Esophagus (tissue), 2 donors: ENCODE results near the gene DDR1. TPM values are rescaled to one million over a fixed set of nuclear protein-coding genes. Genes with fewer than 3 reads are reported as not detected.
"Not testable (repeated sequence)": the region's sequence is repeated elsewhere in the genome, so short reads cannot be mapped to it uniquely, and the experiment has no call there.

Experiments used
- H3K27ac ChIP-seq, 2 donors: one replicate each; pipeline ENCODE4 v1.5.1; 2013; ENCODE audit warnings: low read depth in 2 of 2, mild to moderate bottlenecking in 2 of 2, inconsistent platforms in 1 of 2, low read length in 1 of 2, moderate library complexity in 1 of 2
- H3K27me3 ChIP-seq, 2 donors: one replicate each; pipeline ENCODE4 v1.6.1; 2013; ENCODE audit warnings: low read length in 2 of 2, control low read depth in 1 of 2, mild to moderate bottlenecking in 1 of 2; ENCODE audit not compliant: insufficient read depth in 2 of 2, control insufficient read depth in 1 of 2
- H3K36me3 ChIP-seq, 2 donors: one replicate each; pipeline ENCODE4 v1.6.1; 2013; ENCODE audit warnings: low read length in 1 of 2; ENCODE audit not compliant: control insufficient read depth in 2 of 2, insufficient read depth in 2 of 2
- H3K4me1 ChIP-seq, 2 donors: one replicate each; pipeline ENCODE4 v1.6.1; 2013; ENCODE audit warnings: low read length in 1 of 2; ENCODE audit not compliant: control insufficient read depth in 2 of 2, insufficient read depth in 2 of 2
- H3K4me3 ChIP-seq, 2 donors: one replicate each; pipeline ENCODE4 v1.5.1; 2013; ENCODE audit warnings: low read length in 2 of 2, mild to moderate bottlenecking in 2 of 2, low read depth in 1 of 2, moderate library complexity in 1 of 2
- H3K9me3 ChIP-seq, 2 donors: one replicate each; pipeline ENCODE4 v1.6.1; 2013; ENCODE audit warnings: mild to moderate bottlenecking in 2 of 2, low read depth in 1 of 2, low read length in 1 of 2, moderate library complexity in 1 of 2; ENCODE audit not compliant: control insufficient read depth in 2 of 2, insufficient read depth in 1 of 2
- WGBS, 2 donors: extraction: QIAGEN DNeasy Blood & Tissue Kit; methylation state at CpG; one replicate each; pipeline ENCODE4 v1.1.7; 2013; 5-methylcytosine and 5-hydroxymethylcytosine counted together
- polyA plus RNA-seq, 2 donors: library from polyadenylated mRNA; stranded (reverse); fragments of 200-250 nt; gene quantifications; one replicate each; pipeline ENCODE4 v1.2.3, GENCODE V29; 2013
- donor health status: healthy with polysubstance abuse.
- donor health status: Bipolar disorder and iron deficiency.

Gene DDR1
- polyA plus RNA-seq, 2 donors, result 102 to 136 TPM

GRCh38 chr6:30910473-30910872, 26.2 kb downstream of the DDR1 start:
- H3K27ac ChIP-seq, H3K4me3 ChIP-seq, H3K9me3 ChIP-seq, H3K27me3 ChIP-seq, H3K4me1 ChIP-seq, H3K36me3 ChIP-seq: not testable (repeated sequence)
- 91 to 92% methylated on average over 12 of the region's 12 CpGs for WGBS, 2 donors

DNA sequence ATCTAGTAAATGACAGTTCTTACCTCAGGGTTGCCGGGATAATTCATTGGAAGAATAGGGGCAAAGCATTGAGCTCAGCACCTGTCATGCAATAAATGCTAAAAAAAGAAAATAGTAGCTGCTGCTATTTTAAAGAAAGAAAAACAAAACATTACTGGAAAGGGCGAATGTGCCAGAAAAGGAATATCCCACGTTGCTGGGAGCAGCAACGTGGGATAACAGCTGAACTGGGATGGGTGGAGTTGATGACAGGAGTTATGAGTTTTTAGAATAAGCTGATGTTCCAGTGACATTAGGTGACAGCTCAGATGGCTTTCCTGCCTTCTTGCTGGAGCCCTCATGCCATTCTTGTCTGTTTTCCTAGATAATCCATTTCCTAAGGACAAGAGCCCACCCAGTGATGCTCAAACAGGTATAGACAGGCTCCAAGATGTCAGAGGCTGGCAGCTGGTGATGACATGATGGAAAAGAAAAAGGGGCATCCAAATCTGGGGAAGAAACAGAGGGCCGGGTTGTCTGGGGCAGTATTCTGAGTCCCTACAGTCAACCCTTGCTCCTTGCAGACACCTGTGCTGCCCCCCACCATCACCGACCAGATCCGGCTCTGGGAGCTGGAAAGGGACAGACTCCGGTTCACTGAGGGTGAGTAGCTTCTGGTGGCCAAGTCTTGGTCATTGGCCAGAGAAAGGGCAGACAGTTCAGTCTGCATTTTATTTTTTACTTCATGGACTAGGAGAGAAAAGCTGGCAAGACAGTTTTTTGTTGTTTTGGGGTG, 28.6 kb downstream of the DDR1 start:
- WGBS, 2 donors, result 72 to 80% methylated on average over 8 of the region's 8 CpGs
- Histone ChIP-seq H3K36me3 (peaks cover 0 to 15% of the 10 kb centered on the region in 2 donors), H3K27ac (no peak overlapping the region), H3K27me3 (no peaks in the 10 kb centered on the region), H3K9me3 (no peaks in the 10 kb centered on the region), H3K4me3 (no peak overlapping the region), H3K4me1 (peaks cover 2 to 4% of the 10 kb centered on the region in 2 donors)

- Histone ChIP-seq H3K27me3 (no peaks in the 10 kb centered on the region), H3K36me3 (peaks cover 0 to 15% of the 10 kb centered on the region in 2 donors), H3K4me1 (peaks cover 2 to 4% of the 10 kb centered on the region in 2 donors), H3K9me3 (no peaks in the 10 kb centered on the region), H3K27ac (peak overlapping the region; percentile 91 to 95), H3K4me3 (peak overlapping the region; percentile 41 to 57)
- WGBS, 2 donors, result 5% methylated on average over 31 of the region's 31 CpGs
These were observed 29.4 kb downstream of the DDR1 start for GRCh38 chr6:30913721-30914075.

DNA sequence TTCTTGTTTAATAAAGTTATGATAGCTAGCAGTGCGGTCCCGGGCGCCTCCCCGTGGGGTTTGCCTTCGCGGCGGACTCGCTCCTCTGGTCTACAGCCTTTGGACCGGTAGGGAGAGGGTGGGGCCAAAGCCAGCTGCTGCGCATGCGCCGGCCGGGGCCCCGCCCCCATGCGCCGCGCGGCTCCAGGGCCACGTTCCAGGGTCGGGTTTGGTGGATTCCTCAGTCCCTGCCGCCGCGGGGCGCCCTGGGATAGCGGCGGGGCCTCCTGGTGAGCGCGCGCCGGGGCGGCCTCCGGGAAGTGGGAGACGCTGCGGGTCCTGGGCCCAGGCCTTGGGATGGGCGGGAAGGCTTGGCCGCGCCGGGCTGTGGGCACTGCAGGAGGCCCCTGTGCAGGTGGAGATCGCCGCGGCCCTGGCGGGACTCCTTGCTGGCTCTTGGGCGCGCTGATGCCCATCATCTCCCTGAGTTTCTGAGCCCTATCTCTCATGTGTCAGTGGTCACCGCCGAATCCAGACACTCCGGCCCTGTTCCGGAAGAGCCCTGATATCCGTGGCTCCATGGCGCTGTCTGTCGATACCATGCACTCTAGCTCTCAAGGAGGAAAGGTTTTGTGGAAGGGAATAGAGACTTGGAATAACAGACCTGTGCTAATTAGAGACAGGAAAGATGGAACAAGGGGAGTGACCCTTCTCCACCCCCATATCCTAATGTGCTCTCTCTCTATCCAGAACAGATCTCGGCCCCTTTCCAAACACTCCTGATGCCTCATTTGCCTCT, 29.9 kb downstream of the DDR1 start, which contains the start of gene VARS2:
Gene VARS2, plus strand, starts transcription at position 163 of the 778 bp plus-strand sequence. Its CDS starts 599 bp downstream, at position 762.
- peak within 1 kb of the TSS; percentile 57 to 58 for H3K4me3 ChIP-seq
- H3K9me3 ChIP-seq, result no peaks in the 10 kb centered on the region
- H3K4me1 ChIP-seq, result peaks cover 0 to 2% of the 10 kb centered on the region in 2 donors
- peaks cover 0 to 15% of the 10 kb centered on the region in 2 donors for H3K36me3 ChIP-seq
- WGBS, 2 donors, result 0 to 1% methylated on average over 51 to 52 of the region's 52 CpGs
- no peaks in the 10 kb centered on the region for H3K27me3 ChIP-seq
- H3K27ac ChIP-seq, result peak within 1 kb of the TSS; percentile 91 to 97

- no peaks in the 10 kb centered on the region for H3K9me3 ChIP-seq
- H3K4me3 ChIP-seq, result peak overlapping the region; percentile 57 to 58
- WGBS, 2 donors, result 30 to 37% methylated on average over 17 of the region's 17 CpGs
These were observed 30.7 kb downstream of the DDR1 start for GRCh38 chr6:30914854-30915590.

DNA sequence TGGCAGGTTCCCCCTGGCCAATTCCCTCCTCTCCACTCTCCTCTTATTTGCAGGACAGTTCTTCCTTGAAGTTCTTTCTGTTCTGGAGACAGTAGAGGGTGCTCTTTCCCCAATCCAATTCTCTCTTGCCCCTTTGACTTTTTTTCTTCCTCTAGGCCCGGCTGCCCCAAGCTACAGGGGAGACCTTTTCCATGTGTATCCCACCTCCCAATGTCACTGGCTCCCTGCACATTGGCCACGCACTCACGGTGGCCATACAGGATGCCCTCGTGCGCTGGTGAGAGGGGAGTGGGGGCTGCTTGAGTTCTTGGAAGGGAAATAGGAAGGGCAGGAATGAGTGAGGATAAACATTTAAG, 31.2 kb downstream of the DDR1 start:
- Histone ChIP-seq H3K36me3 (peaks cover 4 to 24% of the 10 kb centered on the region in 2 donors), H3K9me3 (no peaks in the 10 kb centered on the region), H3K4me1 (peaks cover 0 to 2% of the 10 kb centered on the region in 2 donors), H3K27ac (peak overlapping the region; percentile 91 to 97), H3K4me3 (peak overlapping the region; percentile 12 to 57), H3K27me3 (no peaks in the 10 kb centered on the region)
- WGBS, 2 donors, result 23 to 26% methylated on average over 5 of the region's 5 CpGs

More at GRCh38 chr6:30914854-30915590, 30.7 kb downstream of the DDR1 start:
- Histone ChIP-seq H3K27ac (peak overlapping the region; percentile 91 to 97), H3K27me3 (no peaks in the 10 kb centered on the region), H3K4me1 (peaks cover 0 to 2% of the 10 kb centered on the region in 2 donors), H3K36me3 (peaks cover 0 to 21% of the 10 kb centered on the region in 2 donors)

DNA sequence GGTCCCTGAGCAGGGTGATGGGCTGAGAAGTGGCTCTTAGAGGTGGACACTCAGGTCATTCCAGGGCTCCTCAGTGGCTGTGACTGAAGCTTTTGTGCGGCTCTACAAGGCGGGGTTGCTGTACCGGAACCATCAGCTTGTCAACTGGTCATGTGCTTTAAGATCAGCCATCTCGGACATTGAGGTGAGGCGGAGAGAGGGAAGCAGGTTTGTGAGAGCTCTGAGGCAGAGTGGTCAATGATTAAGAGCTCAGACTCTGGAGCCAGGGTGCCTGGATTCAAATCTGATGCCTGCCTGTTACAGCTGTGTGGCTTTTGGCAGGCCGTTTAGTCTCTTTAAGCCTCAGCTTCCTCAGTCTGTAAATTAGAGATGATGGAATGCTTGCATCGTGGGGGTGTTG, 32.7 kb downstream of the DDR1 start:
- 83 to 86% methylated on average over 7 of the region's 7 CpGs for WGBS, 2 donors
- H3K4me3 ChIP-seq, result peak overlapping the region in 1 of 2 donors; percentile 16
- no peaks in the 10 kb centered on the region for H3K27me3 ChIP-seq
- peaks cover 0 to 2% of the 10 kb centered on the region in 2 donors for H3K4me1 ChIP-seq
- peaks cover 7 to 30% of the 10 kb centered on the region in 2 donors for H3K36me3 ChIP-seq
- no peaks in the 10 kb centered on the region for H3K9me3 ChIP-seq
- H3K27ac ChIP-seq, result peak overlapping the region; percentile 15 to 61

GRCh38 chr6:30917487-30917886, 33.2 kb downstream of the DDR1 start:
- Histone ChIP-seq H3K36me3 (peaks cover 10 to 35% of the 10 kb centered on the region in 2 donors), H3K27ac (peak overlapping the region; percentile 15 to 20), H3K27me3 (no peaks in the 10 kb centered on the region), H3K4me3 (peak overlapping the region in 1 of 2 donors; percentile 16), H3K9me3 (no peaks in the 10 kb centered on the region), H3K4me1 (peaks cover 0 to 2% of the 10 kb centered on the region in 2 donors)
- WGBS, 2 donors, result 83 to 90% methylated on average over 8 of the region's 8 CpGs

- no peaks in the 10 kb centered on the region for H3K9me3 ChIP-seq
- WGBS, 2 donors, result 91 to 92% methylated on average over 8 of the region's 8 CpGs
- no peak overlapping the region for H3K4me3 ChIP-seq
- H3K27ac ChIP-seq, result no peak overlapping the region
- peaks cover 0 to 2% of the 10 kb centered on the region in 2 donors for H3K4me1 ChIP-seq
- H3K27me3 ChIP-seq, result no peaks in the 10 kb centered on the region
- H3K36me3 ChIP-seq, result peaks cover 16 to 46% of the 10 kb centered on the region in 2 donors
These were observed 34.4 kb downstream of the DDR1 start for GRCh38 chr6:30918670-30919069.
